Measurements from ENCODE around the gene MS4A7. TPM values are rescaled to one million over a fixed set of nuclear protein-coding genes. Genes with fewer than 3 reads are reported as not detected.

The MS4A7 gene
- total RNA-seq, 4 donors from 2014 or later: 20.3 to 30.7 (median 25.6) TPM

GRCh38 chr11:60375316-60375715, 3.0 kb upstream of the MS4A7 start:
- Histone ChIP-seq H3K27me3 (peaks cover 0 to 5% (median 0%) of the 10 kb centered on the region in 4 donors), H3K4me3 (no peak overlapping the region), H3K27ac (replicated peaks in 1 of 4) (no peak overlapping the region), H3K36me3 (no peaks in the 10 kb centered on the region), H3K4me1 (no peaks in the 10 kb centered on the region), H3K9me3 (no peaks in the 10 kb centered on the region)
- 92% methylated on average over 3 of the region's 3 CpGs for WGBS
- no peak for DNase-seq (ENCODE audit: extremely low spot score)
- intact Hi-C loops (cut with DNase I): no loop called here
- TF ChIP-seq POLR2A (IDR thresholded peaks at IDR 0.05; ENCODE audit: low read depth) (no peak), POLR2AphosphoS5 (IDR thresholded peaks at IDR 0.05) (no peak), CTCF (IDR thresholded peaks at IDR 0.05) (no peak), EP300 (IDR thresholded peaks at IDR 0.05) (no peak)

- Histone ChIP-seq H3K9me3 (no peaks in the 10 kb centered on the region), H3K4me3 (no peak overlapping the region), H3K4me1 (no peaks in the 10 kb centered on the region), H3K36me3 (no peaks in the 10 kb centered on the region), H3K27ac (replicated peaks in 1 of 4) (peak overlapping the region in 1 of 4 donors; percentile 5), H3K27me3 (peaks cover 0 to 5% (median 0%) of the 10 kb centered on the region in 4 donors)
- intact Hi-C loops (cut with DNase I): no loop called here
- 81% methylated on average over 3 of the region's 3 CpGs for WGBS
- TF ChIP-seq CTCF (IDR thresholded peaks at IDR 0.05): no peak
- TF ChIP-seq EP300 (IDR thresholded peaks at IDR 0.05): no peak
- TF ChIP-seq POLR2AphosphoS5 (IDR thresholded peaks at IDR 0.05): no peak
- TF ChIP-seq POLR2A (IDR thresholded peaks at IDR 0.05; ENCODE audit: low read depth): no peak
- DNase-seq (ENCODE audit: extremely low spot score): no peak
Observed at GRCh38 chr11:60376601-60377000, 1.7 kb upstream of the MS4A7 start.

GRCh38 chr11:60377401-60378136, 763 bp upstream of the MS4A7 start:
- Histone ChIP-seq H3K27ac (replicated peaks in 1 of 4) (peak overlapping the region in 3 of 4 donors; percentile 5 to 26 (median 23)), H3K4me1 (no peaks in the 10 kb centered on the region), H3K27me3 (peaks cover 0 to 5% (median 0%) of the 10 kb centered on the region in 4 donors), H3K4me3 (no peak overlapping the region), H3K36me3 (no peaks in the 10 kb centered on the region), H3K9me3 (no peaks in the 10 kb centered on the region)
- intact Hi-C loops (cut with DNase I): no loop called here
- no peak for TF ChIP-seq EP300 (IDR thresholded peaks at IDR 0.05)
- TF ChIP-seq POLR2AphosphoS5 (IDR thresholded peaks at IDR 0.05): peak in 1 of 2 donors; percentile 24
- no peak for DNase-seq (ENCODE audit: extremely low spot score)
- 74% methylated on average over 2 of the region's 2 CpGs for WGBS

GRCh38 chr11:60389279-60389910, 11.1 kb downstream of the MS4A7 start:
- Histone ChIP-seq H3K9me3 (no peaks in the 10 kb centered on the region), H3K27ac (replicated peaks in 1 of 4) (no peak overlapping the region), H3K4me1 (no peaks in the 10 kb centered on the region), H3K27me3 (no peaks in the 10 kb centered on the region), H3K4me3 (no peak overlapping the region), H3K36me3 (no peaks in the 10 kb centered on the region)
- DNase-seq (ENCODE audit: extremely low spot score): no peak
- intact Hi-C loops (cut with DNase I): no loop called here
- TF ChIP-seq POLR2A (IDR thresholded peaks at IDR 0.05; ENCODE audit: low read depth) (no peak), CTCF (IDR thresholded peaks at IDR 0.05) (no peak), EP300 (IDR thresholded peaks at IDR 0.05) (no peak), POLR2AphosphoS5 (IDR thresholded peaks at IDR 0.05) (no peak)
- WGBS: 34% methylated on average over 5 of the region's 5 CpGs

GRCh38 chr11:60390419-60390818, 12.1 kb downstream of the MS4A7 start:
- intact Hi-C loops (cut with DNase I): no loop called here
- no peaks in the 10 kb centered on the region for H3K36me3 ChIP-seq
- TF ChIP-seq POLR2AphosphoS5 (IDR thresholded peaks at IDR 0.05) (no peak), POLR2A (IDR thresholded peaks at IDR 0.05; ENCODE audit: low read depth) (no peak), EP300 (IDR thresholded peaks at IDR 0.05) (no peak)
- DNase-seq (ENCODE audit: extremely low spot score): no peak
- H3K27me3 ChIP-seq: no peaks in the 10 kb centered on the region
- no peak overlapping the region for H3K27ac ChIP-seq (replicated peaks in 1 of 4)
- no peaks in the 10 kb centered on the region for H3K4me1 ChIP-seq
- no peak overlapping the region for H3K4me3 ChIP-seq
- no peaks in the 10 kb centered on the region for H3K9me3 ChIP-seq

Data from esophagus muscularis mucosa (tissue), 4 donors.